Limb (tissue), 2 donors: Measurements from ENCODE around the gene ZSWIM5.
"Not testable (repeated sequence)": the region's sequence is repeated elsewhere in the genome, so short reads cannot be mapped to it uniquely, and the experiment has no call there.

Experiments used
- DNase-seq, 2 donors: peaks; one replicate each; pipeline ENCODE4 v3.0.0-alpha.2; 2016; ENCODE audit errors: extremely low spot score in 2 of 2

The ZSWIM5 gene

DNA sequence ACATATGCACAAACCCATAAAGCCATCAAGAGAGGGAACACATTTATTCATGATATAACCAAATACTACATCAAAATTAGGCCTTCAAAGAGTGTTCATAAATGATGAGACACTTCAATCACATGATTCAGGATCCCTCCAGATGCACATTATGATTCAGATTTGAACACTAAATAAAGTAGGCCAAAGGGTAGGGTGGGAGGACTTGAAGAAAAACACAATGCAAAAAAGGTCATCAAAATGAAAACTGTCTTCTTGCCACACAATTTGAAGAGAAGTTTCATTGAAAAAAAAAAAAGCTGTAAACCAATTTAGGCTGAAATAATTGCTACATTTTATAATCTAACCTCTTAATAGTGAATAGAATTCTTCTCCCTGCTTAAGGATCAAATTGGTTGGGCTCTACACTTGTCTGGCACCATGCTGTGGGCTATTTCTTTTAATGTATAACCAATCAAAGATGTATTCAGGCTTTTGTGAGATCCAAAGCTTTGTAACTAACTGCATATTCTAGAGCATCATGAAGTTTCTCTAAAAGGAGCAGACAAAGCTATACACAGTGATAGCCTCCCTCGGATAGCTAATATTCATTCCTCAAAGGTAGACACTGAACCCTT, 58.1 kb downstream of the ZSWIM5 start:
- DNase-seq: no peak

DNA sequence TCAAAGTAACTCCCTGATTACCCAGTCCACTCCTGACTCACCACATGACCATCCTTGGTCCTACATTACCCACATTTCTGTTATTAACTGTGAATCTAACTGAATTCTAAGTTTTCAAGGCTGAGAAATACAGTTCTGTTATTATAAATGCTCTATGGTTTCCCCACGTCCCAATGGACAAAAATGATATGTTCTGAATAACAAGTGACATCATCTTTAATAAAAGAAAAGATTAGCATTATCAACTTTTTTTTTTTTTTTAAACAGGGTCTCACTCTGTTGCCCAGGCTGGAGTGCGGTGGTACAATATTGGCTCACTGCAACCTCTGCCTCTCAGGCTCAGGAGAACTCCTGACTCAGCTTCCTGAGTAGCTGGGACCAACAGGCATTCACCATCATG, 59.6 kb downstream of the ZSWIM5 start:
- no peak for DNase-seq

GRCh38 chr1:45141247-45142003, 65.0 kb downstream of the ZSWIM5 start:
- DNase-seq: no peak

DNA sequence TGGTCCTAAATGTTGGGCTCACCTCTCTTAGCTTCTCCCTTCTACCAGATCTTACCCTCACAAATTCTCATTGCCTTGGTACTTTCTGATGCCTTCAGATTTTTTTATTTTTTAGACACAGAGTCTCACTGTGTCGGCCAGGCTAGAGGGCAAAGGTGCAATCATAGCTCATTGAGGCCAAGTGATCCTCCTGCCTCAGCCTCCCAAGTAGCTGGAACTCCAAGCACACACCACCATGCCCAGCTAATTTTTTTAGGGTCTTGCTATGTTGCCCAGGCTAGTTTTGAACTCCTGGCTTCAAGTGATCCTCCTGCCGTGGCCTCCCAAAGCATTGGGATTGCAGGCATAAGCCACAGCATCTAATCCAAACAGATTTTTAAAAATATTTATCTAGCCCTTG, 69.4 kb downstream of the ZSWIM5 start:
- no peak for DNase-seq

- no peak for DNase-seq
These were observed 71.1 kb downstream of the ZSWIM5 start for GRCh38 chr1:45135316-45135715.

GRCh38 chr1:45134461-45134873, 71.9 kb downstream of the ZSWIM5 start:
- DNase-seq: no peak

GRCh38 chr1:45132719-45133118, 73.7 kb downstream of the ZSWIM5 start:
- DNase-seq: not testable (repeated sequence)

DNA sequence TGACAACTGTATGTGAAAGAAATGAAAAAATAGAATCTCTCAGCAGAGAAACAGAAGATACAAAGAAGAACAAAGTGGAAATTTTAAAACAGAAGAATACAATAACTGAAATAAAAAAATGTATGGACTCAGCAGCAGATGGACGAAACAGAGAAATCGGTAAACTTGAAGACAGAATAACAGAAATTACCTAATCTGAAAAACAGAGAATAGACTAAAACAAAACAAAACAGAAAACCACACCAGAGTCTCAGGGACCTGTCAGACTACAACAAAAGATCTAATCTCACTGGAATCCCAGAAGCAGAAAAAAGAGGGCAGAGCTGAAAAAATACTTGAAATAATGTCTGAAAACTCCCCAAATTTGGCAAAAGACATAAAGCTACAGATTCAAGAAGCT, 83.0 kb downstream of the ZSWIM5 start:
- no peak for DNase-seq

- no peak for DNase-seq
These were observed 83.7 kb downstream of the ZSWIM5 start for GRCh38 chr1:45122724-45123123.

GRCh38 chr1:45117766-45118165, 88.6 kb downstream of the ZSWIM5 start:
- DNase-seq: no peak

GRCh38 chr1:45116820-45117219, 89.6 kb downstream of the ZSWIM5 start:
- DNase-seq: no peak

- no peak for DNase-seq
These were observed 90.1 kb downstream of the ZSWIM5 start for GRCh38 chr1:45116340-45116739.

DNA sequence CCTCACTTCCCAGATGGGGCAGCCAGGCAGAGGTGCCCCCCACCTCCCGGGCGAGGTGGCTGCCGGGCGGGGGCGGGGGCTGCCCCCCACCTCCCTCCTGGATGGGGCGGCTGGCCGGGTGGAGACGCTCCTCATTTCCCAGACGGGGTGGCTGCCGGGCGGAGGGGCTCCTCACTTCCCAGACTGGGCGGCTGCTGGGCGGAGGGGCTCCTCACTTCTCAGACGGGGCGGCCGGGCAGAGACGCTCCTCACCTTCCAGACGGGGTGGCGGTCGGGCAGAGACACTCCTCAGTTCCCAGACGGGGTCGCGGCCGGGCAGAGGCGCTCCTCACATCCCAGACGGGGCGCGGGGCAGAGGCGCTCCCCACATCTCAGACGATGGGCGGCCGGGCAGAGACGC, 91.2 kb downstream of the ZSWIM5 start:
- DNase-seq: not testable (repeated sequence)

GRCh38 chr1:45112661-45113060, 93.7 kb downstream of the ZSWIM5 start:
- DNase-seq: no peak

DNA sequence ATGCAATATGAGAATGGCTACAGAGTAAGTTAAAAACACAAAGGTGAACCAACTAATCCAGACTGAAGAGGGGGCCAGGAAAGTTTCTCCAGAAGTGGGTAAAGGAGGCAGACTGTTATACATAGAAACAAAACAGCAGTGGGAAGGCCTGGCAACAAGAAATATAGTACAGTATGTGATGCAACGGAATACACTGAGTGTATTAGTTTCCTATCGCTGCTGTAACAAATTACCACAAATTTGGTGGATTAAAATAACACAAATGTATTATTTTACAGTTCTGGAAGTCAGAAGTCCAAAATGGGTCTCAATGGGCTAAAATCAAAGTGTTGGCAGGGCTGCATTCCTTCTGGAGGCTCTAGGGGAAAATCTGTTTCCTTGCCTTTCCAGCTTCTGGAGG, 95.2 kb downstream of the ZSWIM5 start:
- DNase-seq: no peak

GRCh38 chr1:45107782-45108181, 98.6 kb downstream of the ZSWIM5 start:
- no peak for DNase-seq

- not testable (repeated sequence) for DNase-seq
These were observed 99.5 kb downstream of the ZSWIM5 start for GRCh38 chr1:45106864-45107263.

DNA sequence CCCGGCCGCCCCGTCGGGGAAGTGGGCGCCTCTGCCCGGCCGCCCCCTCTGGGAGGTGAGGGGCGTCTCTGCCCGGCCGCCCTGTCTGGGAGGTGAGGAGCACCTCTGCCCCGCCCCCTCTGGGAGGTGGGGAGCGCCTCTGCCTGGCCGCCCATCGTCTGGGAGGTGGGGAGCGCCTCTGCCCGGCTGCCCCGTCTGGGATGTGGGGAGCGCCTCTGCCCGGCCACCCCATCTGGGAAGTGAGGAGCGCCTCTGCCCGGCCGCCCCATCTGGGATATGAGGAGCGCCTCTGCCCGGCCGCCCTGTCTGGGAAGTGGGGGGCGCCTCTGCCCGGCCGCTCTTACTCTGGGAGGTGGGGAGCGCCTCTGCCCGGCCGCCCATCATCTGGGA, 100.3 kb downstream of the ZSWIM5 start:
- not testable (repeated sequence) for DNase-seq

GRCh38 chr1:45105486-45106155, 100.8 kb downstream of the ZSWIM5 start:
- DNase-seq: not testable (repeated sequence)

DNA sequence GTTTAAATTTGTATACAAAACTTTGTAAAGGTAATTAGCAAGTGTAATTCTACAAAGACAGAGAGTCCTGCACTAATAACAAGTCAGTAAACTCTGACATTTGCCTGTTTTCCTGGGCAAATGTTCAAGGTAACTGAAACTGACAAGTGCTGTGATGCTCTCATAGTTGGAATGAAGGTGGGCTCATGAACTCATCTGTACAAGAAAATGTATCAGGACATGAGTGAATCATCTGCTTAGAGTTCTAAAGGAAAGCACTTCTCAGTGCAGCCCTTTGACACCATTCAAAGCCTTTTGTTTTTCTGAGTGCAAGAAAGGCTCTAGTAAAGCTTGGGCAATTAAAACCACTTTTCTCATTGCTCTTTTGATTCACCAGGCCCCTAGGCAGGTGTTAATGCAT, 102.9 kb downstream of the ZSWIM5 start:
- no peak for DNase-seq

GRCh38 chr1:45101947-45102346, 104.5 kb downstream of the ZSWIM5 start:
- DNase-seq: no peak

DNA sequence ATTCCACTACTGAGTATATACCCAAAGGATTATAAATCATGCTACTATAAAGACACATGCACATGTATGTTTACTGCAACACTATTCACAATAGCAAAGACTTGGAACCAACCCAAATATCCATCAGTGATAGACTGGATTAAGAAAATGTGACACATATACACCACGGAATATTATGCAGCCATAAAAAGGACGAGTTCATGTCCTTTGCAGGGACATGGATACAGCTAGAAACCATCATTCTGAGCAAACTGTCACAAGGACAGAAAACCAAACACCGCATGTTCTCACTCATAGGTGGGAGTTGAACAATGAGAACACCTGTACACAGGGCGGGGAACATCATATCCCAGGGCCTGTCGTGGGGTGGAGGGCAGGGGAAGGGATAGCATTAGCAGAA, 104.9 kb downstream of the ZSWIM5 start:
- DNase-seq: not testable (repeated sequence)

- no peak for DNase-seq
These were observed 108.5 kb downstream of the ZSWIM5 start for GRCh38 chr1:45097944-45098343.
